H7 (cell line): ENCODE data around the gene SCOC. TPM values are rescaled to one million over a fixed set of nuclear protein-coding genes. Genes with fewer than 3 reads are reported as not detected.
A peak's percentile ranks its signal among the peaks of the same experiment; 100 is the strongest.
"Not testable (repeated sequence)": the region's sequence is repeated elsewhere in the genome, so short reads cannot be mapped to it uniquely, and the experiment has no call there.

Source experiments
- DNase-seq: peaks from one replicate; pipeline ENCODE4 v3.0.0; 2012
- H3K27me3 ChIP-seq: 2 replicates; pipeline ENCODE4 v1.6.0; 2011; ENCODE audit warnings: mild to moderate bottlenecking, low read length; ENCODE audit not compliant: control insufficient read depth, insufficient read depth
- H3K36me3 ChIP-seq: replicated peaks from 2 replicates; pipeline ENCODE4 v1.5.1; 2011; ENCODE audit warnings: low read length; ENCODE audit not compliant: control insufficient read depth, insufficient read depth
- H3K4me3 ChIP-seq: 2 replicates; pipeline ENCODE4 v1.5.1; 2011; ENCODE audit warnings: low read depth, mild to moderate bottlenecking, control low read depth, low read length, moderate library complexity; ENCODE audit not compliant: insufficient read depth
- total RNA-seq: library from RNA; depleted of rRNA; stranded (reverse); fragments of >200 nt; shearing (Covaris generic); gene quantifications from 2 replicates; pipeline ENCODE4 v1.2.3, GENCODE V29; 2014; rRNA removed

Gene SCOC
- total RNA-seq, 1 experiment from 2014 or later: 52.0 TPM

DNA sequence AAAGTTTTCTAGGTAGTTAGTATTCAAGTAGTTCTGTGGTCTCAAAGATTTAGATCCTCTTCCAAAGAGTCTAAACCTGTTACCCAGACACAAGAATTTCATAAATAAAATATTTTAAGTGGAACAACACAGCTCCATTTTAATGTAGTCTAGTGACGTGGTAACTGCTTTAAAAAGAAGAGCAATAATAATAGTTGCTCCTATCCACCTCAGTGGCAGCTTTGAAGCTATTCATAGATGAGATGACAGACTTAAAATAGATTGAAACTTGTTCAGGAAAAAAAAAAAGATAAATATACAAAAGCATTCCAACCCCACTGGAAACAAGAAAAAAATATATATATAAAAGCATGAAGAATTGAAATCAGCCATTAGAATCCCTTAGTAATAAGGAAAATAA, 14.6 kb downstream of the SCOC start:
- H3K27me3 ChIP-seq: no peaks in the 10 kb centered on the region
- no peak for DNase-seq
- H3K4me3 ChIP-seq: no peak overlapping the region
- no peaks in the 10 kb centered on the region for H3K36me3 ChIP-seq

DNA sequence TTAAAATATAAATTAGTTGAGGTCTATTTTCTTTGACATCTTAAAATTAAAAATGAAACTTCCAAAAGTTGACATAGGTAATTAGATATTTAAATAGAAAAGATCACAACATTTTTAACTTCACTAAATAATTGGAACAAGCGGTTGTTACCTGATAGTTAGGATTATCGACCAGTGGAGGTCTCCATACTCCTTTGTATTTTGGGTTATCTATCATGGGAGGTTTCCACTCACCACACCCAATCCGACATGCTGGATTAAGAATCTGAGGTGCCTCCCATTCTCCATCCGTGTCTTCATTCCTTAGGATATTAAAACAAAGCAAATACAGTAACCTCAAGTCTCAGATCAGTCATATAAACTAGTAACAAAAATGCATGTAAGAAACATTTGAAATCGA, 22.2 kb downstream of the SCOC start:
- Histone ChIP-seq H3K4me3 (no peak overlapping the region), H3K27me3 (no peaks in the 10 kb centered on the region), H3K36me3 (no peaks in the 10 kb centered on the region)
- DNase-seq: no peak

DNA sequence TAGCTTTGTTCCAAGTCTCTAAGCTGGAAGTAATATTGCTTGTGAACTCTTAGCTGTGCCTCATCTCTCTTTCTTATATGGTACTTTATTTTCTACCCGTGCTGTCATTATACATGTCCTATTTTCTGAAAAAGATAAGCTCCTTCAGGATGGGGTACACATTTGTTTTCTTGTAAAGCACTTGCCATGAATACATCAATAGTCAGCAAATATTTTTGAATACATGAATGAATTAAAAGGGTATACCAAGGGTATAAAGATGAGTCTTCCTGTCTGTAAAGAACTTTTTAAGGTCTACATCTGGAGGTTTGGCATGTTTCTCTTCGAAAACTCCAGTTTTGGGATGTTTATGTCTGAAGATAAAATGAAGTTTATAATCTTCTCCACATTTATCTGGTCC, 26.7 kb downstream of the SCOC start:
- H3K36me3 ChIP-seq: no peaks in the 10 kb centered on the region
- H3K27me3 ChIP-seq: no peaks in the 10 kb centered on the region
- no peak for DNase-seq
- H3K4me3 ChIP-seq: no peak overlapping the region

DNA sequence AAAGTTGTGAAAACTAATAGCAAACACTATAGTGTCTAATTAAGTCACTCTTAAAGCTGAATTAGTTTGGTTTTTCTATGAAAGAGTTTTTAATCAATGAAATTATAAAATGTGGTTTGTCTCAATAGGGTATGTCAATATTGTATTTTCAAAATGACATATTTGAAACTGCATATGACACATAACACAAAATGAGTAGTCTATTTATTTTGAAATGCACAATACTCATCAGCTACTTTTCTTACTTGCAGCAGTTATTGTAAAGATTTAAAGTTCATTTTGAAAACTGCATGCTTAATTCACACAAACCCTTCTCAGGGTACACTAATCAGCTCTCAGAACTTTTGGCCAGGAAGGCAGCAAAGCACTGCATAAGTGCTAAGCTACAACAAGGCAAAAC, 32.8 kb downstream of the SCOC start:
- no peaks in the 10 kb centered on the region for H3K36me3 ChIP-seq
- no peak for DNase-seq
- no peak overlapping the region for H3K4me3 ChIP-seq
- H3K27me3 ChIP-seq: no peaks in the 10 kb centered on the region

DNA sequence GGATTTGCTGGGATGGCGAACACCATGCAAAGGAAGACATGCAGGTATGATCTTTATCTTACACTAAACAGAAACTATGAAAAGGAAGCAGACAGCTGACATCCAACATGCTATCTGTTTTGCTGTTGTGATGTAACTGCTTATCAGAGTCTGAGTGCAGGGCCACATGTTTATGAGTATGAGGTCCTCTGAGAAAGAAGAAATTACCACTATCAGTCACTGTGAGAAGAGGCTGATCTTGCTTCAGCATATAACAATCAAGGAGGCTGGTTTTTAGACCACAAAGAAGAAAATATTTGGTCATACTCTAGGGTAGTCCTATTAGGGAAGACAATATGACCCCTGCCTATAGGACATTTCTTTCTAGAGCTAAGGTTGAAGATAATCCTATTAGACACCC, 35.5 kb downstream of the SCOC start:
- Histone ChIP-seq H3K36me3 (no peaks in the 10 kb centered on the region), H3K4me3 (no peak overlapping the region)
- no peak for DNase-seq

DNA sequence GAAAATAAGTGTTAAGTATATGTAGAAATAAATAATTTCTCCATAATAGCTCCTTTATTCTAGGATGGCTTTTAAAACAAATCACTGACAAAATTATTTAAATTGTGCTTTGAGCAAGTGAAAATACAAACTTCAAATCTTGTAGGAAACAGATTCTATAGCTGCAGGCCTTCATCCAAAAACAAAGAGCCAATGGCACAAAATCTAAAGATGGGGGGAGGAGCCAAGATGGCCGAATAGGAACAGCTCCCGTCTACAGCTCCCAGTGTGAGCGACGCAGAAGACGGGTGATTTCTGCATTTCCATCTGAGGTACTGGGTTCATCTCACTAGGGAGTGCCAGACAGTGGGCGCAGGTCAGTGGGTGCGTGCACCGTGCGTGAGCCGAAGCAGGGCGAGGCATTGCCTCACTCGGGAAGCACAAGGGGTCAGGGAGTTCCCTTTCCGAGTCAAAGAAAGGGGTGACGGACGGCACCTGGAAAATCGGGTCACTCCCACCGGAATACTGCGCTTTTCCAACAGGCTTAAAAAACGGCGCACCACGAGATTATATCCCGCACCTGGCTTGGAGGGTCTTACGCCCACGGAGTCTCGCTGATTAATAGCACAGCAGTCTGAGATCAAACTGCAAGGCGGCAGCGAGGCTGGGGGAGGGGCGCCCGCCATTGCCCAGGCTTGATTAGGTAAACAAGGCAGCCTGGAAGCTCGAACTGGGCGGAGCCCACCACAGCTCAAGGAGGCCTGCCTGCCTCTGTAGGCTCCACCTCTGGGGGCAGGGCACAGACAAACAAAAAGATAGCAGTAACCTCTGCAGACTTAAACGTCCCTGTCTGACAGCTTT, 39.9 kb downstream of the SCOC start:
- DNase-seq, H3K4me3 ChIP-seq, H3K36me3 ChIP-seq, H3K27me3 ChIP-seq: not testable (repeated sequence)

More for the DNA sequence above, 35.5 kb downstream of the SCOC start:
- H3K27me3 ChIP-seq: no peaks in the 10 kb centered on the region

DNA sequence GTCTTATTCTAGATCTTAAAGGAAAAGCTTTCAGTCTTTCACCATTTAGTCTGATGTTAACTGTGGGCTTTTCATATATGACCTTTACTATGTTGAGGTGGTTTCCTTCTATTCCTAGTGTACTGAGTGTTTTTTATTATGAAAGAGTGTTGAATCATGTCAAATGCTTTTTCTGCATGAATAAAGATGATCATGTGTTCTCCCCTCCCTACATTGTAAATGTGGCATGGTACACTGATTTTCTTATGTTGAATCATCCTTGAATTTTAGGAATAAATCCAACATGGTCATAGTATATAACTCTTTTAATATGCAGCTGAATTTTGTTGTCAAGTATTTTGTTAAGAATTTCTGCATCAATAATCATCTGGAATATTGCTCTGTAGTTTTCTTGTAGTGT, 49.7 kb downstream of the SCOC start:
- H3K4me3 ChIP-seq: no peak overlapping the region
- H3K27me3 ChIP-seq: peaks cover 3% of the 10 kb centered on the region
- DNase-seq: no peak

DNA sequence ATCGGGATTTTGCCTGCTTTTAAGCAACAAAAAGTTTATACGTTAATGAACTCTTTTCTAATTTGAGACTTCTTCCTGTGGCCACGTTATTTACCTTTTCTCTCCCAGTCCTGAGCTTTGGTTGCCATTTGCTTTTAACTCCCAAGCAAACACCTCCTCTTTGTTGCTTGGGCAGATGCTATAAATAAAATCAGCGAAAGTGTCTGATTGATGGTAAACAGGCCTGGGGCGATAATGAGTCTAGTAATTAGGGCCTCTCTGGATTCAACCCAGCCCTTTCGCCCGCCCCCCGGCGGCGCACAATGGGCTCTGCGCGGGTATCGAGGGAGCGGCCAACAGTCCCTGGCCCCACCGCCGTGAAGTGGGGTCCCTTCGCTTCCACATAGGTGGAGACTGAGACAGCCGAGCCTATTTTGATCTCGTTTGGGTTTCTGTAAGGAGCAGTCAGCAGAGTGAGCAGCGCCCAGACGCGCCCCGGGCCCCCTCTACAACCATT, 53.2 kb downstream of the SCOC start:
- Histone ChIP-seq H3K36me3 (no peaks in the 10 kb centered on the region), H3K4me3 (peak overlapping the region; percentile 86), H3K27me3 (peaks cover 3% of the 10 kb centered on the region)
- DNase-seq: peak; percentile 66

More for the DNA sequence above, 49.7 kb downstream of the SCOC start:
- H3K36me3 ChIP-seq: no peaks in the 10 kb centered on the region

DNA sequence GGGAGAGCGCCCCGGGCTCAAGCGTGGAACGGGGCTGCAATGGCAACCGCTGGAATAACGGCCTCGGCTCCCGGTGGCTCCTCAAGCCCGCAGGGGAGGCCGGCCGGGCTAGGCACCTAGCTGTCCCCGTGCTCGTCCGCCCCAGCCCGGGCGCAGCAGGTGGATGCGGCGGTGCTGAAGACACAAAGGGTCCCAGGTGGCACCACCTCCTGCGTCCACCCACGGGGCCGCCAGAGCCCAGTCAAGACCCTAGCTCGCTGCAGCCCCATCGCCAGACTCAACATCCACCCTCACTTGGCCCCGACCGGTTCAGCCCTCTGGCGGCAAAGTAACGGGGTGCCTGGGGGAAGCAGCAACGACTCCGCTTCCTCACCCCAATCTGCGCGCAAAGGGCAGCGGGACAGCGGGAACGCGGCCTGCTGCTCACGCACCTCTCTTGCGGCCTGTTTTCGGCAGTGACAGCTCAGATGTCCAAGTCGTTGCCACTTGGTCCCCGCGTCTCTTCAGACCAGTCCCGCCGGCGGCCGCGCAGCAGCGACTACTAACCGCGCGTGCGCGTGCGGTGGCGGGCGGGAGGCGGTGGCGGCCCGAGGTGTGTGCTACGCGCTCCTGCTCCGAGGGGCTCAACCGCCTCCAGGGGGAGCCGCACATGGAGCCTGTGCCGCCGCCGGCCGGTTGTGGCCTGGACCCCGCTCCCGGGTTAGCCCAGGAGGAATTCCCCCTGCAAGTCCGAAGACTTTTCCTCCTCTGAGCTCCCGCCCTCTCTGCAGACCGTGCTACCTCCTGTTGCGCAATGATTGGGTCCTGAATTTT, 53.9 kb downstream of the SCOC start, which contains the start of gene CLGN:
TSS of gene CLGN (minus strand) at position 543 of the 813 bp plus-strand sequence. CDS start 14,570 bp downstream, outside the sequence.
- Histone ChIP-seq H3K27me3 (peaks cover 3% of the 10 kb centered on the region), H3K36me3 (no peaks in the 10 kb centered on the region), H3K4me3 (peak within 1 kb of the TSS; percentile 86)
- peak; percentile 93 for DNase-seq

DNA sequence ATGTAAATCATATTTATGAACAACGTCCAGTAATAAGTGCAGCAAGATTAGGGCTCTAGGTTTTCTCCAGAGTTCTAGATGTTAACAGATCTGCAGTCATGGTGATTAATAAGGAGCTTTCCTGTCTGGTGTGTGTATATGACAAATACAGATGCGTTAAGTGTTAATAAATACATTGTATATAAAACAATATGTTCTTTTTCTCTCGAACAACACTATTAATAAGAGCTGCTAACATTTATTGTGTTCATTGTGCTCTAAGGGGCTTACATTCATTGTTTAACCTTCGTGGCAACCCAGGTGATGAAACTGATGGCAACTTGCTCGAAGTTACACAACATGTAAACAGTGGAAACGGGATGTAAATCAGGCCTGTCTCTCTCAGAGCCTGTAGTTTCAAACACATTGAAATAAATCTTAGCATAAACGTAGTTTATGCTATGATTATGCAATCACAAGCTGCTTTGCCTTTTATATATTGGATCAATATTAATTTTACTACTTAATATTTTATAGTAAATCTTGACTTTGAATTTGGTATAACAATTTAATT, 54.5 kb downstream of the SCOC start:
- Histone ChIP-seq H3K4me3 (peak overlapping the region; percentile 86), H3K27me3 (peaks cover 3% of the 10 kb centered on the region), H3K36me3 (no peaks in the 10 kb centered on the region)
- no peak for DNase-seq

Other genes starting within 250 kb of the SCOC start
- gene MAML3, start 219.5 kb upstream of the SCOC start, total RNA-seq: 5.9 and 7.1 TPM in 2 replicates
- gene CLGN, start 54.0 kb downstream of the SCOC start, total RNA-seq: 5.0 and 6.7 TPM in 2 replicates
- not detected in 2 replicates for gene MGAT4D, start 124.6 kb downstream of the SCOC start, total RNA-seq
- gene ELMOD2, start 150.5 kb downstream of the SCOC start, total RNA-seq: 24.8 and 27.1 TPM in 2 replicates
- gene UCP1, start 195.3 kb downstream of the SCOC start, total RNA-seq: 0.07 TPM in 1 of 2 replicates, not detected in the other